IPS-18c (cell line): ENCODE results near the gene C1QTNF3.
"Not testable (repeated sequence)": the region's sequence is repeated elsewhere in the genome, so short reads cannot be mapped to it uniquely, and the experiment has no call there.

Experiments used
- H3K4me3 ChIP-seq: 2 replicates; pipeline ENCODE4 v1.7.0; 2013; ENCODE audit warnings: low read depth, mild to moderate bottlenecking, low read length, moderate library complexity; ENCODE audit not compliant: insufficient read depth
- H3K9me3 ChIP-seq: one replicate; pipeline ENCODE4 v1.6.1; 2013; ENCODE audit warnings: mild to moderate bottlenecking, low read length, moderate library complexity; ENCODE audit not compliant: control insufficient read depth, insufficient read depth

The C1QTNF3 gene, protein sequence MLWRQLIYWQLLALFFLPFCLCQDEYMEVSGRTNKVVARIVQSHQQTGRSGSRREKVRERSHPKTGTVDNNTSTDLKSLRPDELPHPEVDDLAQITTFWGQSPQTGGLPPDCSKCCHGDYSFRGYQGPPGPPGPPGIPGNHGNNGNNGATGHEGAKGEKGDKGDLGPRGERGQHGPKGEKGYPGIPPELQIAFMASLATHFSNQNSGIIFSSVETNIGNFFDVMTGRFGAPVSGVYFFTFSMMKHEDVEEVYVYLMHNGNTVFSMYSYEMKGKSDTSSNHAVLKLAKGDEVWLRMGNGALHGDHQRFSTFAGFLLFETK

DNA sequence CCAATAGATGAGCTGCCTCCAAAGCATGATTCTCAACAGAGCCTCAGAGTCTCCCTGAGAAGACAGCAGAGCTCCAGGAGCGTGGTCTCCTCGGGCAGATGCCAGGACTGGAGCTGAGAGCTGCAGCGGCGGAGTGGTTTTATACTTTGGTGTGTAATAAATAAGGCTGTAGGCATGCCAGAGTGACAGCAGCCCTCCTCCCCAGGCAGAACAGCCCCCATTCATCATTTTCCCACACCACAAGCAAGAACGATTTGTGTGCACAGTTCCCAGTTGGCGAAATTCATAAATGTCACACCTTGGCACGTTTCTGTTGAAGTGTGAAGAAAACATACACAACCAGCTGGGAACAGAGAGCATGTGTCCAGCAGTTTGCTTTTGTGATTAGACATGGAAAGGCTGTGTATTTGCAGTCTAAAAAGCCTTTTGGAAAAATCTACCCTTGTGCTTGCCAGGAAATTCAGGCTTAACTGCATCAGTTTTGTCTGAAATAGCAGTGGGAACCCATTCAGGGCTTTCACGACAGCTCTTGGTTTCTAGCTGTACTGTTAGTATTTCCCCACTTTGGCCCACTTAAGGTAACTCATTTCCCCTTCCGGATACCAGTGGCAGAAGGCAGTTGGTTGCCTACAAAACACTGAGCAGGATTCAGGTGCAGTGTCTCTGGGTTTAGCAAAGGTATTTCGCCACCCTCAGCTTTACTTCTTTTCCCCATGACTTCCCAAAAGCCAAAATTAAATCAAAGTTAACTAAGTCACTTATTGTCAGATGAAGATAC is at the start of gene C1QTNF3:
TSS of gene C1QTNF3 (minus strand) at position 115 of the 778 bp plus-strand sequence. CDS start at position 27, 88 bp downstream.
- Histone ChIP-seq H3K9me3 (no peaks in the 10 kb centered on the region), H3K4me3 (no peak within 1 kb of the TSS)

GRCh38 chr5:34091039-34091438 is 48.0 kb upstream of the C1QTNF3 start:
- H3K4me3 ChIP-seq, H3K9me3 ChIP-seq: not testable (repeated sequence)

- H3K9me3 ChIP-seq, H3K4me3 ChIP-seq: not testable (repeated sequence)
Observed at GRCh38 chr5:34089802-34090201, 46.8 kb upstream of the C1QTNF3 start.

GRCh38 chr5:34087728-34088127 is 44.7 kb upstream of the C1QTNF3 start:
- H3K4me3 ChIP-seq, H3K9me3 ChIP-seq: not testable (repeated sequence)

- not testable (repeated sequence) for H3K9me3 ChIP-seq, H3K4me3 ChIP-seq
Observed at GRCh38 chr5:34083898-34084297, 40.9 kb upstream of the C1QTNF3 start.

- H3K9me3 ChIP-seq, H3K4me3 ChIP-seq: not testable (repeated sequence)
Observed at GRCh38 chr5:34079505-34079904, 36.5 kb upstream of the C1QTNF3 start.

DNA sequence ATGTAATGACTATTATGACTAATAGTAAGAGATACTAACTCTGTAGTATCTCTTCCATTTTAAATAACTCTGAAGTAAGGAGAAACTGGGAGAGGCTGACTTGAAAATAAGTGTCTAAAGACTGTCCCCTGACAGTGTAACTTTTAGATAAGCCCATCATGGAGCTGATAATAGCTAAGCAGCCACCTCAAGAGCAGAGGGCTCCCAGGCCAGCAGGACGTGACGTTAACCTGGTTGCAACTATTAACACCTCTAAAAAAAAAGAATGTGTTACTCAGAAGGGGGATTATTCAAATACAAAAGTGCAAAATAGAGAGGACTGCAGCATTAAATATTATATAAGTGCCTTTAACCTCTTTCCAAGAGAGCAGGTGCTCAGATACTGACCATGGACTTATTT is 34.6 kb upstream of the C1QTNF3 start:
- H3K4me3 ChIP-seq, H3K9me3 ChIP-seq: not testable (repeated sequence)

- not testable (repeated sequence) for H3K4me3 ChIP-seq, H3K9me3 ChIP-seq
Observed at GRCh38 chr5:34076719-34077364, 33.8 kb upstream of the C1QTNF3 start.

- not testable (repeated sequence) for H3K4me3 ChIP-seq, H3K9me3 ChIP-seq
Observed at GRCh38 chr5:34074472-34074871, 31.5 kb upstream of the C1QTNF3 start.

- not testable (repeated sequence) for H3K4me3 ChIP-seq, H3K9me3 ChIP-seq
Observed at GRCh38 chr5:34074071-34074470, 31.1 kb upstream of the C1QTNF3 start.

DNA sequence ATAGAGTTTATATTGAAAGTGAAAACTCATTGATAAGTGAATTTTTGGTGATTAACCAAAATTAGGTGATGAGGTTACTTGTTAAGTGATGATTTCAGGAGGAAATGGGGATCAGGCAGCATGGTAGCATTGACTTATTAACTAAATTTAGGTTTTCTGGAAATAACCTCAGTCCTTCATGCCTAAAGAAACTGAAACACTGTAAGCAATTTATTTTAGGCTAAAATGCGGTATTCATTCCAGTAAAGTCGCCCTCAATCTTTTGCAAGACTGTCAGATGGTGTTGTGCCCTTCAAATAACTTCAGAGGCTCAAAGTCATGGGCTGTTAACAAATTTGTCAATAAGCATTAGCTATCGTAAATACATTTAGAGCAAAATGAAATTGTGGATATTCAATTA is 27.6 kb upstream of the C1QTNF3 start:
- not testable (repeated sequence) for H3K4me3 ChIP-seq, H3K9me3 ChIP-seq

GRCh38 chr5:34064656-34065055 is 21.6 kb upstream of the C1QTNF3 start:
- H3K9me3 ChIP-seq, result peaks cover 8% of the 10 kb centered on the region
- no peak overlapping the region for H3K4me3 ChIP-seq

DNA sequence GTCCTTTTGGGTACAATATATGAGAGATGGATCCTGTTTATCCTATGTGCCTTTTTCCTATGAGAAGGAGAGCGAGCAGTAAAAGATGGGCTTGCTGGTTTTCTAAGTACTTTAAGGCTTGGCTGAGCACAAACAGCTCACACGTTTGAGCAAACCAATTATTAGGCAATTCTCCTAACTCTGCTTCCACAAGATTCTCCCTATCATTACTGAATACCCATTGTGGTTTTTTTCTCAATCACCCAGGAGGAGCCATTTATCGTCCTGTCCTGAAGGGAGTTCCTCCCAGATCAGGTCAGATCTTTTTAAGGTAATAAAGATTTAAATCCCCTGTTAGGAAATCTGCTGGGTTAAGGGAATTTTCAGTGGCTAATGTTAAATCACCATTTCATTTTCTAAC is 19.4 kb upstream of the C1QTNF3 start:
- Histone ChIP-seq H3K4me3 (no peak overlapping the region), H3K9me3 (peaks cover 8% of the 10 kb centered on the region)

DNA sequence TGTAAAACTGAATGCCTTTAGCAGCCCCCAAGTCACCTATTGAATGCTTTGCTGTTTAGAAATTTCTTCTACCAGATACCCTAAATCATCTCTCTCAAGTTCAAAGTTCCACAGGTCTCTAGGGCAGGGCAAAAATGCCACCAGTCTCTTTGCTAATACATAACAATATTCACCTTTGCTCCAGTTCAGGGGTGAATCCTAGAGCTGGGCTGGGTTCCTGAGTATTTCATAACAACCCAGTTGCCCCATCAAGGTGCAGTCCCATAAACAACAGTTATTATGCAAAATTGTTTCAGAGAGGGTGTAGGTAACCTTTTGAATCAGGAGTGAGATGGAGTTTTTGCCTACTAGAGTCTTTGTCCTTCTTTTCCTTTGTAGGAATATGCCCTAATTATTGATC is 19.0 kb upstream of the C1QTNF3 start:
- H3K4me3 ChIP-seq, result no peak overlapping the region
- H3K9me3 ChIP-seq, result peaks cover 8% of the 10 kb centered on the region

DNA sequence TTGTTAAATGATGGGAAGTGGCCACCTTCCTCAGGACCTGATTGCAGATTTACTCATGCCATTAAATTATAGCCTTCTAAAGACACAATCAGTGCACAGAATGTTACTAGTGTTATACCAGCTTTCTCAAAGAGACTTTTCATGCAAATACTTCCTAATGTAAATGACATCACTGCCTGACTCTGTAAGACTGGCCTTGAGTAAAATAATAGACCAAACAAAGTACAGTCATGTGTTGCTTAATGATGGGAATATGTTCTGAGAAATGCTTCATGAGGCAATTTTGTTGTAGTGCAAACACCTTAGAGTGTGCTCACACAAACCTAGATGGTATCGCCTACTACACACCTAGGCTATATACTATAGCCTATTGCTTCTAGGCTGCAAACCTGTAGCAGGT is 17.0 kb upstream of the C1QTNF3 start:
- H3K4me3 ChIP-seq, result no peak overlapping the region; the same call in 1 of the 2 replicates
- peaks cover 8% of the 10 kb centered on the region for H3K9me3 ChIP-seq

- peaks cover 8% of the 10 kb centered on the region for H3K9me3 ChIP-seq
- H3K4me3 ChIP-seq, result no peak overlapping the region
Observed at GRCh38 chr5:34058532-34058931, 15.5 kb upstream of the C1QTNF3 start.

- Histone ChIP-seq H3K4me3 (no peak overlapping the region), H3K9me3 (peaks cover 8% of the 10 kb centered on the region)
Observed at GRCh38 chr5:34057569-34057968, 14.6 kb upstream of the C1QTNF3 start.

DNA sequence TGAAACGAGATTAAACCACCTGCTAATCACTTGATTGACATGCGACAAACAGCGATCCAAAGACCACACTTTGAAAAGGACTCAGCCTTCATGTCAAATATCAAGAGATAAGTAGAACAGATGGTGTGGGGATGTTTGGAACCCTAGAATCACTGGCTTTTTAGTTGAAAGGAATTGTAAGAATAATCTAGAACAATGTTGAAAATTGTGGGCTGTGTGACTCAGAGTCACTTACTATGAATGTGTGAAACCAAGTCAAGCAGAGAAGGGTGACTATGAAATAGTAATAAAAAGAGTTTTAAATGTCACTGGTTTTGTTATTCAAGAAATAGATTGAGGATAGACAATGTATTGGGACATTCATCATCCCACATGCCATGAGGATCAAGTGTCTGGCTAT is 14.1 kb upstream of the C1QTNF3 start:
- Histone ChIP-seq H3K9me3 (peaks cover 8% of the 10 kb centered on the region), H3K4me3 (no peak overlapping the region)
